HEK293 (cell line): Measurements from ENCODE around the gene TMA7B.

Experiments
- CTCF ChIA-PET: fragments of 350-600 bp; formaldehyde crosslinking; extraction: SDS; loops from one replicate; lab custom pipeline; 2021; ENCODE audit warnings: antibody characterized with exemption; lab: Yijun Ruan, JAX
- POLR2A ChIA-PET: fragments of 300-600 bp; formaldehyde crosslinking; extraction: SDS; loops from one replicate; lab custom pipeline; 2020; ENCODE audit warnings: antibody characterized with exemption, inconsistent platforms; lab: Yijun Ruan, JAX
- H3K27ac ChIP-seq: fragments of 200-500 bp; sonication (Bioruptor generic); 2 replicates; pipeline ENCODE4 v1.5.1; 2014; ENCODE audit warnings: low read depth, low read length, control low read depth, inconsistent platforms; ENCODE audit errors: extremely low read depth
- H3K36me3 ChIP-seq, 2 experiments: fragments of 200-500 bp in 1 of 2; sonication (Bioruptor generic) in 1 of 2; 1 replicate in 1 of 2; 2 replicates in 1 of 2; pipeline ENCODE4 v1.5.1; 2014 to 2017; ENCODE audit warnings: inconsistent platforms in 2 of 2, low read length in 2 of 2; ENCODE audit not compliant: control insufficient read depth in 2 of 2, insufficient read depth in 1 of 2
- H3K4me1 ChIP-seq: fragments of 200-500 bp; sonication (Bioruptor generic); 2 replicates; pipeline ENCODE4 v1.5.1; 2014; ENCODE audit warnings: mild to moderate bottlenecking, low read length, inconsistent platforms; ENCODE audit not compliant: control insufficient read depth, insufficient read depth
- H3K4me3 ChIP-seq: 2 replicates; pipeline ENCODE4 v1.5.1; 2011; ENCODE audit warnings: low read depth, mild to moderate bottlenecking, control low read depth, low read length, moderate library complexity
- H3K9me3 ChIP-seq: fragments of 200-500 bp; sonication (Bioruptor generic); 2 replicates; pipeline ENCODE4 v1.5.1; 2014; ENCODE audit warnings: low read depth, low read length, inconsistent platforms; ENCODE audit not compliant: control insufficient read depth, insufficient read depth
- GLIS1 ChIP-seq: fragments of 450-650 bp; formaldehyde crosslinking; IDR thresholded peaks from 2 replicates; pipeline ENCODE4 v1.5.1; 2016; ENCODE audit warnings: missing biosample characterization, missing genetic modification characterization
- IKZF3 ChIP-seq: fragments of 450-650 bp; IDR thresholded peaks from 2 replicates; pipeline ENCODE4 v1.5.0; 2018; ENCODE audit warnings: missing biosample characterization, mild to moderate bottlenecking, missing genetic modification characterization, moderate library complexity
- ZFP37 ChIP-seq: fragments of 450-650 bp; formaldehyde crosslinking; IDR thresholded peaks from 2 replicates; pipeline ENCODE4 v1.5.1; 2016; ENCODE audit warnings: missing biosample characterization, missing genetic modification characterization
- ZNF133 ChIP-seq: fragments of 450-650 bp; formaldehyde crosslinking; IDR thresholded peaks from 2 replicates; pipeline ENCODE4 v1.5.1; 2016; ENCODE audit warnings: missing biosample characterization, missing genetic modification characterization
- ZNF184 ChIP-seq: fragments of 450-650 bp; IDR thresholded peaks from 2 replicates; pipeline ENCODE4 v1.5.1; 2018; ENCODE audit warnings: missing biosample characterization, mild to moderate bottlenecking, missing genetic modification characterization
- ZNF24 ChIP-seq: fragments of 450-650 bp; formaldehyde crosslinking; IDR thresholded peaks from 2 replicates; pipeline ENCODE4 v1.5.1; 2016; ENCODE audit warnings: missing biosample characterization, missing genetic modification characterization
- ZNF423 ChIP-seq: fragments of 450-650 bp; formaldehyde crosslinking; IDR thresholded peaks from 2 replicates; pipeline ENCODE4 v1.5.1; 2016; ENCODE audit warnings: missing biosample characterization, missing genetic modification characterization
- ZNF514 ChIP-seq: fragments of 450-650 bp; formaldehyde crosslinking; IDR thresholded peaks from 2 replicates; pipeline ENCODE4 v1.5.1; 2016; ENCODE audit warnings: missing biosample characterization, missing genetic modification characterization
- ZNF555 ChIP-seq: fragments of 450-650 bp; formaldehyde crosslinking; conservative IDR thresholded peaks from 2 replicates; pipeline ENCODE4 v1.5.1; 2017; ENCODE audit warnings: missing biosample characterization, mild to moderate bottlenecking, missing genetic modification characterization, inconsistent platforms
- ZNF585B ChIP-seq: fragments of 450-650 bp; formaldehyde crosslinking; IDR thresholded peaks from 2 replicates; pipeline ENCODE4 v1.5.1; 2016; ENCODE audit warnings: missing biosample characterization, missing genetic modification characterization
- ZNF677 ChIP-seq: fragments of 450-650 bp; IDR thresholded peaks from 2 replicates; pipeline ENCODE4 v1.5.0; 2018; ENCODE audit warnings: missing biosample characterization, mild to moderate bottlenecking, missing genetic modification characterization, moderate library complexity
- ZNF776 ChIP-seq: fragments of 450-650 bp; formaldehyde crosslinking; IDR thresholded peaks from 2 replicates; pipeline ENCODE4 v1.5.0; 2017; ENCODE audit warnings: missing biosample characterization, missing genetic modification characterization, borderline replicate concordance
- ZNF843 ChIP-seq: fragments of 450-650 bp; formaldehyde crosslinking; IDR thresholded peaks from 2 replicates; pipeline ENCODE4 v1.5.1; 2016; ENCODE audit warnings: missing biosample characterization, missing genetic modification characterization
- ZSCAN23 ChIP-seq: fragments of 450-650 bp; formaldehyde crosslinking; IDR thresholded peaks from 2 replicates; pipeline ENCODE4 v1.5.1; 2016; ENCODE audit warnings: missing biosample characterization, missing genetic modification characterization
- TF ChIP-seq, protein P1 (sequence below): fragments of 450-650 bp; formaldehyde crosslinking; IDR thresholded peaks from 2 replicates; pipeline ENCODE4 v1.5.1; 2016; ENCODE audit warnings: missing biosample characterization, missing genetic modification characterization
- TF ChIP-seq, protein P2 (sequence below): fragments of 450-650 bp; formaldehyde crosslinking; IDR thresholded peaks from 2 replicates; pipeline ENCODE4 v1.5.1; 2016; ENCODE audit warnings: missing biosample characterization, missing genetic modification characterization
- TF ChIP-seq, protein P3 (sequence below): fragments of 450-650 bp; formaldehyde crosslinking; IDR thresholded peaks from 2 replicates; pipeline ENCODE4 v1.5.1; 2017; ENCODE audit warnings: missing biosample characterization, missing genetic modification characterization

TMA7B gene

DNA sequence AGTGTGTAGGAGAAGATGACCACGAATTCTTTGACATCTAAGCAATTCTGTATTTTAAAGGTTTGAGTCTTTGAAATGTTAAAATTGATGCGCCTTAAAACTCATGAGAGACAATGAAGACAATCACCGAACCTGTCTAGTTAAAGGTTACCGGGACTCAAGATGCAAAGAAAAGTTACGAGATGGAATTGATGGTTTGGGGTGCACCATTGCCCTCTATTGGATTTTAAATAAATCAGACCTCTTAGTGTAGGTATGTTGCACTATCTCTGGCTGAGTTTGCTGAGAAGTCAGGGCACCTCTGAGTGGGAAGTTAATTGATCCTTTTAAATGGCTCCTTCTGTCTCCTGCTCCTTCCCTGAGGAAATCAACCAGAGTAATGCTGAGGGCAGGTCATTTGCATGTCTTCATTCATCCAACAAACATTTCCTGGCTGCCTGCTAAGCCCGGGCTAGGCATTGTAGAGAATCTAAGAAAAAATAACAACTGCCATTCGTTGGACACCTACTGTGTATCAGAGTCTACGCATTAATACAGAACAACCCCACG, 19.4 kb upstream of the TMA7B start:
- no peak overlapping the region for H3K27ac ChIP-seq
- no peak overlapping the region for H3K4me3 ChIP-seq
- H3K4me1 ChIP-seq = 0 out of 2 replicates have a peak, but pooled peaks cover 3% of the 10 kb centered on the region
- CTCF ChIA-PET = interaction anchor here (3.0 kb wide), 1 partner anchor 8 kb away, joined by 20 read pairs; no protein-coding TSS in a partner anchor
- TF ChIP-seq IKZF3 (tag by site-specific recombination) = no peak
- TF ChIP-seq, protein P1, sequence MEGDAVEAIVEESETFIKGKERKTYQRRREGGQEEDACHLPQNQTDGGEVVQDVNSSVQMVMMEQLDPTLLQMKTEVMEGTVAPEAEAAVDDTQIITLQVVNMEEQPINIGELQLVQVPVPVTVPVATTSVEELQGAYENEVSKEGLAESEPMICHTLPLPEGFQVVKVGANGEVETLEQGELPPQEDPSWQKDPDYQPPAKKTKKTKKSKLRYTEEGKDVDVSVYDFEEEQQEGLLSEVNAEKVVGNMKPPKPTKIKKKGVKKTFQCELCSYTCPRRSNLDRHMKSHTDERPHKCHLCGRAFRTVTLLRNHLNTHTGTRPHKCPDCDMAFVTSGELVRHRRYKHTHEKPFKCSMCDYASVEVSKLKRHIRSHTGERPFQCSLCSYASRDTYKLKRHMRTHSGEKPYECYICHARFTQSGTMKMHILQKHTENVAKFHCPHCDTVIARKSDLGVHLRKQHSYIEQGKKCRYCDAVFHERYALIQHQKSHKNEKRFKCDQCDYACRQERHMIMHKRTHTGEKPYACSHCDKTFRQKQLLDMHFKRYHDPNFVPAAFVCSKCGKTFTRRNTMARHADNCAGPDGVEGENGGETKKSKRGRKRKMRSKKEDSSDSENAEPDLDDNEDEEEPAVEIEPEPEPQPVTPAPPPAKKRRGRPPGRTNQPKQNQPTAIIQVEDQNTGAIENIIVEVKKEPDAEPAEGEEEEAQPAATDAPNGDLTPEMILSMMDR (tag by site-specific recombination) = peak; percentile 33; the same call in 1 of the 2 replicates
- no peaks in the 10 kb centered on the region for H3K36me3 ChIP-seq
- POLR2A ChIA-PET = no interaction called here
- H3K9me3 ChIP-seq = no peaks in the 10 kb centered on the region

DNA sequence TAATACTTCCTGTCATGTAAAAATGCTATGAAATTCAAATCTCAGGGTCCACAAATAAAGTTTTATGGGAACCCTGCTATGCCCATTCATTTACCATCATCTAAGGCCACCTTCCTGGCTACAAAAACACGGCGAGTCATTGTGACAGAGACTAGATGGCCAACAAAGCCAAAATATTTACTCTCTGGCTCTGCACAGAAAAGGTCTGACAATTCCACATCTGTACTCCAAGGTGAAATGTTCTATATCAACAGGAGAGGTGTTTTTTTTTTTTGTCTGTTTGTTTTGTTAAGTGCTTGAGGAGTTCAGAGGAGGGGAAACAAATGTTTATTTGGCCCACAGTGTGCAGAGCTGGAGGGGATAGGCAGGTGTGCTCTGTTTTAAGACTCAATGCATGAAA, 18.6 kb upstream of the TMA7B start:
- H3K4me3 ChIP-seq = no peak overlapping the region
- H3K9me3 ChIP-seq = no peaks in the 10 kb centered on the region
- TF ChIP-seq ZNF514 (tag by site-specific recombination) (no peak), ZFP37 (no peak), ZNF133 (tag by site-specific recombination) (no peak), ZNF585B (tag by site-specific recombination) (no peak), GLIS1 (peak; percentile 76; the same call in 1 of the 2 replicates)
- POLR2A ChIA-PET = no interaction called here
- H3K27ac ChIP-seq = no peak overlapping the region
- H3K36me3 ChIP-seq = no peaks in the 10 kb centered on the region
- CTCF ChIA-PET = interaction anchor here (1.4 to 3.0 kb wide), 2 partner anchors 9 to 12 kb away, joined by 3 to 20 read pairs; no protein-coding TSS in a partner anchor
- H3K4me1 ChIP-seq = 0 out of 2 replicates have a peak, but pooled peaks cover 3% of the 10 kb centered on the region

DNA sequence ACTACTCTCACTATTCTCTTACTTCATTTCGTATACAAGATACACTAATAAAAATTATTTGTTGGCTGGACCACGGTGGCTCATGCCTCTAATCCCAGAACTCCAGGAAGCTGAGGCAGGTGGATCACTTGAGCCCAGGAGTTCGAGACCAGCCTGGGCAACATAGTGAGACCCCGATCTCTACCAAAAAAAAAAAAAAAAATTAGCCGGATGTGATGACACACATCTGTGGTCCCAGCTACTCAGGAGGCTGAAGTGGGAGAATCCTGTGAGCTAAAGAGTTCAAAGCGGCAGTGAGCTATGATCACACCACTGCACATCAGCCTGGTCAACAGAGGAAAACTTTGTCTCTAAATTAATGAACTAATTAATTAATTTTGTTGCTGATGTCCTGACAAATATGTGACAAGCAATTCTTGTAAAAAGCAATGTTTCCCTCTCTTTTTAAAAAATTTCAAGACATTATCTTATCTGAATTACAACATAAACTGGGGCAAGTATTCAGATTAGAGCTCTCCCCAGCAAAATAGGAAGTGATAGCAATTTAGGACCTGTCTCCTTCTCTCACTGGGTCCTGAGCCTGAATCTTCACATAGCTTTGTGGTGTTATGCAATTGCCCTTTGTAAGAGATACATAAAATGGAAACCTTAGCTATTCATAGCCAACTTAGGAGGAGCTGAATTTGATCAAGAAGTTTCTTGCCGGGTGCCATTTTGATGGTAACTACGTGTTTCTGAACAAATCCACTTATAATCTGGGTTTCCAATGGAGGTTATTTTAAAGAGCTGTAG, 17.6 kb upstream of the TMA7B start:
- POLR2A ChIA-PET = interaction anchor here (0.7 to 1.0 kb wide), 2 partner anchors 10 to 527 kb away, joined by 3 read pairs; no protein-coding TSS in a partner anchor
- no peaks in the 10 kb centered on the region for H3K9me3 ChIP-seq
- no peak for TF ChIP-seq ZNF24 (tag by site-specific recombination)
- TF ChIP-seq, protein P2, sequence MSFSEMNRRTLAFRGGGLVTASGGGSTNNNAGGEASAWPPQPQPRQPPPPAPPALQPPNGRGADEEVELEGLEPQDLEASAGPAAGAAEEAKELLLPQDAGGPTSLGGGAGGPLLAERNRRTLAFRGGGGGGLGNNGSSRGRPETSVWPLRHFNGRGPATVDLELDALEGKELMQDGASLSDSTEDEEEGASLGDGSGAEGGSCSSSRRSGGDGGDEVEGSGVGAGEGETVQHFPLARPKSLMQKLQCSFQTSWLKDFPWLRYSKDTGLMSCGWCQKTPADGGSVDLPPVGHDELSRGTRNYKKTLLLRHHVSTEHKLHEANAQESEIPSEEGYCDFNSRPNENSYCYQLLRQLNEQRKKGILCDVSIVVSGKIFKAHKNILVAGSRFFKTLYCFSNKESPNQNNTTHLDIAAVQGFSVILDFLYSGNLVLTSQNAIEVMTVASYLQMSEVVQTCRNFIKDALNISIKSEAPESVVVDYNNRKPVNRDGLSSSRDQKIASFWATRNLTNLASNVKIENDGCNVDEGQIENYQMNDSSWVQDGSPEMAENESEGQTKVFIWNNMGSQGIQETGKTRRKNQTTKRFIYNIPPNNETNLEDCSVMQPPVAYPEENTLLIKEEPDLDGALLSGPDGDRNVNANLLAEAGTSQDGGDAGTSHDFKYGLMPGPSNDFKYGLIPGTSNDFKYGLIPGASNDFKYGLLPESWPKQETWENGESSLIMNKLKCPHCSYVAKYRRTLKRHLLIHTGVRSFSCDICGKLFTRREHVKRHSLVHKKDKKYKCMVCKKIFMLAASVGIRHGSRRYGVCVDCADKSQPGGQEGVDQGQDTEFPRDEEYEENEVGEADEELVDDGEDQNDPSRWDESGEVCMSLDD (tag by site-specific recombination) = no peak
- TF ChIP-seq ZSCAN23 = no peak
- no peak for TF ChIP-seq ZNF843 (tag by site-specific recombination)
- TF ChIP-seq ZNF776 (tag by site-specific recombination) = no peak
- TF ChIP-seq, protein P3, sequence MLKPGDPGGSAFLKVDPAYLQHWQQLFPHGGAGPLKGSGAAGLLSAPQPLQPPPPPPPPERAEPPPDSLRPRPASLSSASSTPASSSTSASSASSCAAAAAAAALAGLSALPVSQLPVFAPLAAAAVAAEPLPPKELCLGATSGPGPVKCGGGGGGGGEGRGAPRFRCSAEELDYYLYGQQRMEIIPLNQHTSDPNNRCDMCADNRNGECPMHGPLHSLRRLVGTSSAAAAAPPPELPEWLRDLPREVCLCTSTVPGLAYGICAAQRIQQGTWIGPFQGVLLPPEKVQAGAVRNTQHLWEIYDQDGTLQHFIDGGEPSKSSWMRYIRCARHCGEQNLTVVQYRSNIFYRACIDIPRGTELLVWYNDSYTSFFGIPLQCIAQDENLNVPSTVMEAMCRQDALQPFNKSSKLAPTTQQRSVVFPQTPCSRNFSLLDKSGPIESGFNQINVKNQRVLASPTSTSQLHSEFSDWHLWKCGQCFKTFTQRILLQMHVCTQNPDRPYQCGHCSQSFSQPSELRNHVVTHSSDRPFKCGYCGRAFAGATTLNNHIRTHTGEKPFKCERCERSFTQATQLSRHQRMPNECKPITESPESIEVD = no peak
- no peak for TF ChIP-seq ZNF555 (tag by site-specific recombination)
- TF ChIP-seq ZNF423 (tag by site-specific recombination) = no peak
- TF ChIP-seq ZNF184 (tag by site-specific recombination) = no peak
- no peak for TF ChIP-seq ZNF677 (tag by site-specific recombination)
- H3K27ac ChIP-seq = no peak overlapping the region
- H3K4me1 ChIP-seq = 0 out of 2 replicates have a peak, but pooled peaks cover 3% of the 10 kb centered on the region
- no peaks in the 10 kb centered on the region for H3K36me3 ChIP-seq
- H3K4me3 ChIP-seq = no peak overlapping the region
- CTCF ChIA-PET = interaction anchor here (0.7 to 3.0 kb wide), 6 partner anchors 10 to 855 kb away, joined by 3 to 20 read pairs (median 5); no protein-coding TSS in a partner anchor
